Loucy (cell line): ENCODE results near the gene PLXNA2.

Experiments used
- EZH2phosphoT487 ChIP-seq: fragments of 200-600 bp; IDR thresholded peaks from 2 replicates; pipeline ENCODE4 v1.6.1; 2018; ENCODE audit warnings: antibody characterized with exemption, mild to moderate bottlenecking, moderate library complexity, borderline replicate concordance
- TF ChIP-seq, protein P1 (sequence below): fragments of 200-600 bp; sonication (generic); conservative IDR thresholded peaks from 2 replicates; pipeline ENCODE4 v1.5.1; 2014; ENCODE audit warnings: mild to moderate bottlenecking, antibody characterized with exemption, low read length

DNA sequence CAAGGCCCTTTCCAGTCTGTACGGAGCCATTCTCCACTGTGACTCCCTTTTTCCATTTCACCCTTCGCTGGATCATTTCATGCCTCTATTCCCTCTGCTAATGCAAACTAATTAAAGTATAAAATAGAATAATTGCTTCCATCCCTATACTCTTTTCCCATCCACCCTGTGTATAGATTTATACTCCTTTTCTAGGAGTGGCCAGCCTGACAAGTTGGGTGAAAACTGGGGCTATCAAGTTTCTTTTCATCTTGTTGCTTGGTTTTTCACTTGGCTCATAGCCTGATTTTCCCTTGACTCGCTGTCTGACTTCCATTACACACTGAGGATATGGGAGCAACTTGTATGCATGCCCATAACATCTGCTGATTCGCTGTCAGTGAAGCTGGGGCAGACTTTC is 107.0 kb downstream of the PLXNA2 start:
- no peak for TF ChIP-seq EZH2phosphoT487
- TF ChIP-seq, protein P1, sequence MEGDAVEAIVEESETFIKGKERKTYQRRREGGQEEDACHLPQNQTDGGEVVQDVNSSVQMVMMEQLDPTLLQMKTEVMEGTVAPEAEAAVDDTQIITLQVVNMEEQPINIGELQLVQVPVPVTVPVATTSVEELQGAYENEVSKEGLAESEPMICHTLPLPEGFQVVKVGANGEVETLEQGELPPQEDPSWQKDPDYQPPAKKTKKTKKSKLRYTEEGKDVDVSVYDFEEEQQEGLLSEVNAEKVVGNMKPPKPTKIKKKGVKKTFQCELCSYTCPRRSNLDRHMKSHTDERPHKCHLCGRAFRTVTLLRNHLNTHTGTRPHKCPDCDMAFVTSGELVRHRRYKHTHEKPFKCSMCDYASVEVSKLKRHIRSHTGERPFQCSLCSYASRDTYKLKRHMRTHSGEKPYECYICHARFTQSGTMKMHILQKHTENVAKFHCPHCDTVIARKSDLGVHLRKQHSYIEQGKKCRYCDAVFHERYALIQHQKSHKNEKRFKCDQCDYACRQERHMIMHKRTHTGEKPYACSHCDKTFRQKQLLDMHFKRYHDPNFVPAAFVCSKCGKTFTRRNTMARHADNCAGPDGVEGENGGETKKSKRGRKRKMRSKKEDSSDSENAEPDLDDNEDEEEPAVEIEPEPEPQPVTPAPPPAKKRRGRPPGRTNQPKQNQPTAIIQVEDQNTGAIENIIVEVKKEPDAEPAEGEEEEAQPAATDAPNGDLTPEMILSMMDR: no peak
